PC-9 (cell line): Measurements from ENCODE around the gene PRDM15. TPM values are rescaled to one million over a fixed set of nuclear protein-coding genes. Genes with fewer than 3 reads are reported as not detected.
A peak's percentile ranks its signal among the peaks of the same experiment; 100 is the strongest.

Experiments used
- BruUV-seq: library from RNA; stranded (reverse); fragments of 400-500 nt; replicated peaks from 2 replicates; lab custom pipeline; 2021; lab: Mats Ljungman, UMichigan
- CTCF ChIA-PET: fragments of 300-600 bp; sonication (Branson Sonifier 250); formaldehyde crosslinking; loops from one replicate; lab custom pipeline; 2022; ENCODE audit warnings: antibody characterized with exemption; lab: Charles Lee
- POLR2A ChIA-PET: fragments of 300-600 bp; sonication (Branson Sonifier 250); formaldehyde crosslinking; loops from one replicate; lab custom pipeline; 2022; ENCODE audit warnings: antibody characterized with exemption; ENCODE audit not compliant: unreplicated experiment; lab: Charles Lee
- DNase-seq, 2 experiments: peaks; one replicate each; pipeline versions ENCODE4 v3.0.0 to v3.0.0-alpha.2; 2015 to 2022; ENCODE audit warnings: mixed read lengths in 1 of 2
- H2AFZ ChIP-seq: fragments of 200-600 bp; sonication (generic); 2 replicates; pipeline ENCODE4 v1.8.1; 2017; ENCODE audit warnings: antibody characterized with exemption
- H3F3A ChIP-seq: fragments of 200-600 bp; sonication (generic); 2 replicates; pipeline ENCODE4 v1.8.1; 2017; ENCODE audit warnings: antibody characterized with exemption, mild to moderate bottlenecking, low read depth; ENCODE audit not compliant: insufficient read depth
- H3K27ac ChIP-seq: fragments of 200-600 bp; sonication (generic); 2 replicates; pipeline ENCODE4 v1.6.1; 2016; ENCODE audit warnings: mixed run types
- H3K27me3 ChIP-seq: fragments of 200-600 bp; sonication (generic); 2 replicates; pipeline ENCODE4 v1.6.1; 2016; ENCODE audit warnings: low read depth, mixed run types; ENCODE audit not compliant: insufficient read depth
- H3K36me3 ChIP-seq: fragments of 200-600 bp; sonication (generic); 2 replicates; pipeline ENCODE4 v1.6.1; 2016; ENCODE audit warnings: low read depth, mixed run types
- H3K4me1 ChIP-seq: fragments of 200-600 bp; sonication (generic); replicated peaks from 2 replicates; pipeline ENCODE4 v1.6.1; 2016; ENCODE audit warnings: mixed run types; ENCODE audit not compliant: insufficient read depth
- H3K4me2 ChIP-seq: fragments of 200-600 bp; sonication (generic); 2 replicates; pipeline ENCODE4 v1.6.1; 2017; ENCODE audit warnings: mixed run types
- H3K4me3 ChIP-seq: fragments of 200-600 bp; sonication (generic); 2 replicates; pipeline ENCODE4 v1.6.1; 2016; ENCODE audit warnings: mixed run types
- H3K79me2 ChIP-seq: fragments of 200-600 bp; sonication (generic); 2 replicates; pipeline ENCODE4 v1.6.1; 2017; ENCODE audit warnings: low read depth, mixed run types
- H3K9me2 ChIP-seq: fragments of 200-600 bp; sonication (generic); 2 replicates; pipeline ENCODE4 v1.8.1; 2017; ENCODE audit warnings: mild to moderate bottlenecking; ENCODE audit not compliant: insufficient read depth
- H3K9me3 ChIP-seq: fragments of 200-600 bp; sonication (generic); 2 replicates; pipeline ENCODE4 v1.8.1; 2016; ENCODE audit warnings: low read depth; ENCODE audit not compliant: insufficient read depth
- H4K20me1 ChIP-seq: fragments of 200-600 bp; sonication (generic); 2 replicates; pipeline ENCODE4 v1.8.1; 2017; ENCODE audit not compliant: insufficient read depth
- CTCF ChIP-seq: fragments of 200-600 bp; sonication (generic); conservative IDR thresholded peaks from 2 replicates; pipeline ENCODE4 v1.6.1; 2017; ENCODE audit warnings: mixed run types, antibody characterized with exemption, mild to moderate bottlenecking, moderate library complexity
- EZH2 ChIP-seq: fragments of 200-600 bp; sonication (generic); IDR thresholded peaks from 2 replicates; pipeline ENCODE4 v1.8.0; 2017; ENCODE audit warnings: antibody characterized with exemption, low read depth
- intact Hi-C: fragments of 100-400 bp; cut with micrococcal nuclease; formaldehyde crosslinking; loops from one replicate; pipeline ENCODE4 v1.10.0; 2022; ENCODE audit not compliant: unreplicated experiment
- total RNA-seq: library from RNA; stranded (reverse); gene quantifications from 2 replicates; pipeline ENCODE4 v1.2.3, GENCODE V29; 2021

Gene PRDM15
- total RNA-seq, 1 experiment from 2014 or later: 8.8 TPM

- Histone ChIP-seq H3K4me1 (peaks cover 13% of the 10 kb centered on the region), H3F3A (peaks cover 28% of the 10 kb centered on the region), H4K20me1 (peaks cover 26% of the 10 kb centered on the region), H3K4me2 (peak overlapping the region; percentile 96), H3K27me3 (no peaks in the 10 kb centered on the region), H3K79me2 (peaks cover 47% of the 10 kb centered on the region), H3K9me3 (no peaks in the 10 kb centered on the region), H3K4me3 (peak overlapping the region; percentile 100), H3K9me2 (no peaks in the 10 kb centered on the region), H2AFZ (no peak overlapping the region), H3K36me3 (peaks cover 20% of the 10 kb centered on the region), H3K27ac (peak overlapping the region; percentile 99)
- BruUV-seq: no TSS peak
- no peak for TF ChIP-seq EZH2
- no peak for TF ChIP-seq CTCF
- intact Hi-C loops: loop anchor here (2.0 kb wide), 1 partner anchor 156 kb away; no protein-coding TSS in a partner anchor
- no peak for DNase-seq
- CTCF ChIA-PET: no interaction called here
- POLR2A ChIA-PET: no interaction called here
Observed at GRCh38 chr21:41769111-41769510, 110.0 kb downstream of the PRDM15 start.

GRCh38 chr21:41768437-41769042, 110.6 kb downstream of the PRDM15 start:
- H3K36me3 ChIP-seq: peaks cover 24% of the 10 kb centered on the region
- H3K4me2 ChIP-seq: peak overlapping the region; percentile 96
- intact Hi-C loops: loop anchor here (1.0 to 2.0 kb wide), 2 partner anchors 15 to 156 kb away; no protein-coding TSS in a partner anchor
- H3F3A ChIP-seq: peaks cover 34% of the 10 kb centered on the region
- POLR2A ChIA-PET: interaction anchor here (0.5 to 0.9 kb wide), 2 partner anchors 84 to 133 kb away, joined by 3 to 31 read pairs; no protein-coding TSS in a partner anchor
- peaks cover 32% of the 10 kb centered on the region for H4K20me1 ChIP-seq
- H3K79me2 ChIP-seq: peaks cover 52% of the 10 kb centered on the region
- peak; percentile 28 to 80 for DNase-seq
- H3K9me3 ChIP-seq: no peaks in the 10 kb centered on the region
- no TSS peak for BruUV-seq
- no peaks in the 10 kb centered on the region for H3K27me3 ChIP-seq
- H3K9me2 ChIP-seq: no peaks in the 10 kb centered on the region
- peak overlapping the region; percentile 99 for H3K27ac ChIP-seq
- H2AFZ ChIP-seq: no peak overlapping the region
- H3K4me3 ChIP-seq: peak overlapping the region; percentile 100
- no peak for TF ChIP-seq EZH2
- TF ChIP-seq CTCF: no peak; the same call in 1 of the 2 replicates
- CTCF ChIA-PET: interaction anchor here (0.7 kb wide), 1 partner anchor 104 kb away, joined by 3 read pairs; no protein-coding TSS in a partner anchor
- peaks cover 12% of the 10 kb centered on the region for H3K4me1 ChIP-seq

GRCh38 chr21:41767606-41768436, 111.3 kb downstream of the PRDM15 start:
- peak overlapping the region; percentile 100 for H3K4me3 ChIP-seq
- intact Hi-C loops: loop anchor here (1.0 to 2.0 kb wide), 4 partner anchors 15 to 155 kb away; no protein-coding TSS in a partner anchor
- DNase-seq: peak in 1 of 2 experiments; percentile 78

More at GRCh38 chr21:41767606-41768436, 111.3 kb downstream of the PRDM15 start:
- ChIA-PET CTCF (interaction anchor here (0.7 kb wide), 1 partner anchor 103 kb away, joined by 3 read pairs; no protein-coding TSS in a partner anchor), POLR2A (interaction anchor here (0.5 to 0.9 kb wide), 11 partner anchors 16 to 513 kb away, joined by 3 to 31 read pairs (median 9); no protein-coding TSS in a partner anchor)
- BruUV-seq: no TSS peak
- Histone ChIP-seq H3K27ac (peak overlapping the region; percentile 99), H4K20me1 (peaks cover 39% of the 10 kb centered on the region), H3F3A (peaks cover 41% of the 10 kb centered on the region), H3K4me1 (peaks cover 12% of the 10 kb centered on the region), H3K27me3 (no peaks in the 10 kb centered on the region), H3K9me3 (no peaks in the 10 kb centered on the region), H2AFZ (no peak overlapping the region), H3K79me2 (peaks cover 60% of the 10 kb centered on the region), H3K9me2 (no peaks in the 10 kb centered on the region), H3K4me2 (peak overlapping the region; percentile 96), H3K36me3 (peaks cover 31% of the 10 kb centered on the region)
- TF ChIP-seq CTCF (no peak), EZH2 (no peak)
